Heart right ventricle (tissue), 16 donors: Measurements from ENCODE around the gene ZFP30. TPM values are rescaled to one million over a fixed set of nuclear protein-coding genes. Genes with fewer than 3 reads are reported as not detected.

Source experiments
- ATAC-seq, 8 donors: fragments of 200-7000 bp; cut with Tn5 transposase; one replicate each; pipeline ENCODE4 v1.9.1; 2020; ENCODE audit warnings: mild to moderate bottlenecking in 8 of 8, moderate library complexity in 8 of 8, moderate number of reproducible peaks in 1 of 8
- DNase-seq, 2 donors: peaks; one replicate each; pipeline ENCODE4 v3.0.0-alpha.2; 2020
- H3K27ac ChIP-seq, 10 donors: fragments of 200-600 bp; sonication (generic) in 2 of 10; one replicate each; pipeline versions ENCODE4 v1.5.0 to v1.8.0; 2020 to 2022; ENCODE audit warnings: mild to moderate bottlenecking in 3 of 10
- H3K27me3 ChIP-seq, 7 donors: fragments of 200-600 bp; one replicate each; pipeline ENCODE4 v1.8.0; 2021 to 2022; ENCODE audit warnings: mild to moderate bottlenecking in 2 of 7
- H3K36me3 ChIP-seq, 9 donors: fragments of 200-600 bp; sonication (generic) in 1 of 9; one replicate each; pipeline versions ENCODE4 v1.5.0 to v1.8.0; 2020 to 2022; ENCODE audit warnings: mild to moderate bottlenecking in 2 of 9
- H3K4me1 ChIP-seq, 9 donors: fragments of 200-600 bp; sonication (generic) in 1 of 9; one replicate each; pipeline versions ENCODE4 v1.5.0 to v1.8.0; 2020 to 2022; ENCODE audit warnings: mild to moderate bottlenecking in 4 of 9
- H3K4me3 ChIP-seq, 10 donors: fragments of 200-600 bp; sonication (generic) in 2 of 10; one replicate each; pipeline versions ENCODE4 v1.5.0 to v1.8.0; 2020 to 2022; ENCODE audit warnings: mild to moderate bottlenecking in 7 of 10, moderate library complexity in 2 of 10
- H3K9me3 ChIP-seq, 11 donors: fragments of 200-600 bp in 10 of 11; sonication (generic) in 2 of 11; one replicate each; pipeline versions ENCODE4 v1.5.0 to v1.8.0; 2013 to 2022; ENCODE audit warnings: mild to moderate bottlenecking in 2 of 11, control low read depth in 1 of 11, moderate library complexity in 1 of 11
- WGBS, 2 donors: extraction: QIAGEN DNeasy Blood & Tissue Kit; methylation state at CpG; one replicate each; pipeline ENCODE4 v1.1.7; 2013; ENCODE audit warnings: inconsistent platforms in 1 of 2; 5-methylcytosine and 5-hydroxymethylcytosine counted together
- intact Hi-C, 10 donors: fragments of 100-400 bp; cut with DNase I; formaldehyde crosslinking; loops; one replicate each; pipeline versions ENCODE4 v1.11.1 to v1.14.2; 2022
- polyA plus RNA-seq, 2 donors: library from polyadenylated mRNA; stranded (reverse); fragments of 200-250 nt; gene quantifications; one replicate each; pipeline ENCODE4 v1.2.3, GENCODE V29; 2013
- total RNA-seq, 10 donors: library from RNA; stranded (reverse); fragmentation: NEBNext Ultra II Directional in 3 of 10; extraction: Animal tissue kit (Norgen Biotek cat#: 25700) in 3 of 10; gene quantifications; one replicate each; pipeline versions ENCODE4 v1.2.1 to v1.2.4, GENCODE V29; 2021 to 2023
- TF ChIP-seq, protein P1 (sequence below), 9 donors: fragments of 200-600 bp; sonication (generic) in 2 of 9; IDR thresholded peaks; one replicate each; pipeline versions ENCODE4 v1.5.0 to v1.8.0; 2021 to 2022; ENCODE audit warnings: antibody characterized with exemption in 9 of 9, mild to moderate bottlenecking in 5 of 9, moderate library complexity in 1 of 9
- donor health status: Arrhythmogenic right ventricular cardiomyopathy.
- donor health status: ischemic (EF 13 %, LVEDD 7.1; RV severe dilation, severe dysfunction).
- donor health status: healthy with polysubstance abuse.
- donor health status: DM: no; HTN: yes; CAD: no.
- donor health status: DM: no; HTN: no; CAD: no.
- donor health status: ischemic (EF 25% LVEDD 6.9; RV normal size, moderate dysfunction).
- donor health status: ischemic (EF 25% LVEDD 5.7; RV mildly dilated, moderate dysfunction).
- donor health status: healthy.
- donor health status: DM: yes; HTN: yes; CAD: no.
- donor health status: Ischemic cardiomyopathy.
- donor health status: ischemic (EF 35%, LVEDD 5.7; RV mildly dilated, moderate dysfunction).
- donor health status: nonischemic (EF 11% LVEDD 7.7; RV severe dilation, severe dysfunction).
- donor health status: DM: yes; HTN: yes; CAD: no.
- donor health status: PGD.
- donor health status: ischemic (EF 29% LVEDD 5.4; RV normal size, mild dysfunction).
- donor health status: nonischemic (EF 23%, LVEDD 6.1; RV moderate dilation, normal function).

ZFP30 gene
- total and polyA plus RNA-seq, 12 donors: 1.5 to 12.1 (median 7.4) TPM

DNA sequence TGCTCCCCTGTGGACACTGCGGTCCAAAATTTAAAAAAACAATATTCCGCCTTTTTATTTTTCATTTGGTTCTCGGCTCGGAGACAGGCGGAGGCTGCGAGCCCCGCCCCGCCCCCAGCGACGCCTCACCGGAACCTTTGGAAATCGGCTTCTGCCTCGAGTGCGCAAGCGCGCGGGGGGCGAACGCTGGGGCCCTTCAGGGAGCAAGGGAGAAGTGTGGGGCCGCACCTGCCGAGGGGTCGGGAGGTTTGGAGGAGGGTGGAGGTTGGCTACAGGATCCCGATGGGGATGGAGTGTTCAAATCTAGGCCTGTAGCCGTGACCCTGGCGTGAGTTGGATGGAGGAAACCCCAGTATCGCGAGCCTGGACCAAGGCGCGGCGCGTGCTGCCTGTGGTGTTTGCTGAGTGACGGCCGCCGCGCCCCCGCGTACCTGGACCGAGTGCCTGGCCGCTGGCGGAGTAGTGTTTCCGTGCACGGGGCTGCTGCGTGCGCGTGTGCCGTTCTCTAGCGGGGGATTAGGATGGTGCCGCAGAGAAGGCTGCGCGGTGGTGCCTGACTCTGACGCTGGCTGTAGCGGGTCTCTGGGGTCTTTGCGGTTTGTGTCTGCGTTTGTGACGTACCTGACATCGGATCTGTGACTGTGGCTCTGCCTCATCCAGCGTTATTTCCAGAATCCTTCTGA lies 565 bp upstream of the ZFP30 start:
- intact Hi-C loops: loop anchor here in 3 of 10 donors (1.0 to 5.0 kb wide), 4 partner anchors 35 to 189 kb away; partner anchors contain the start of gene ZNF569 (in 1 of the 3)
- H3K4me3 ChIP-seq: peak overlapping the region; percentile 63 to 90 (median 80)
- WGBS, 2 donors: 0% methylated on average over 57 of the region's 57 CpGs

GRCh38 chr19:37654629-37655300 lies 500 bp downstream of the ZFP30 start:
- 0% methylated on average over 40 of the region's 40 CpGs for WGBS, 2 donors
- peaks cover 0 to 16% (median 0%) of the 10 kb centered on the region in 9 donors for H3K36me3 ChIP-seq

More for the DNA sequence above, 565 bp upstream of the ZFP30 start:
- H3K9me3 ChIP-seq: peaks cover 0 to 41% (median 0%) of the 10 kb centered on the region in 11 donors
- TF ChIP-seq, protein P1, sequence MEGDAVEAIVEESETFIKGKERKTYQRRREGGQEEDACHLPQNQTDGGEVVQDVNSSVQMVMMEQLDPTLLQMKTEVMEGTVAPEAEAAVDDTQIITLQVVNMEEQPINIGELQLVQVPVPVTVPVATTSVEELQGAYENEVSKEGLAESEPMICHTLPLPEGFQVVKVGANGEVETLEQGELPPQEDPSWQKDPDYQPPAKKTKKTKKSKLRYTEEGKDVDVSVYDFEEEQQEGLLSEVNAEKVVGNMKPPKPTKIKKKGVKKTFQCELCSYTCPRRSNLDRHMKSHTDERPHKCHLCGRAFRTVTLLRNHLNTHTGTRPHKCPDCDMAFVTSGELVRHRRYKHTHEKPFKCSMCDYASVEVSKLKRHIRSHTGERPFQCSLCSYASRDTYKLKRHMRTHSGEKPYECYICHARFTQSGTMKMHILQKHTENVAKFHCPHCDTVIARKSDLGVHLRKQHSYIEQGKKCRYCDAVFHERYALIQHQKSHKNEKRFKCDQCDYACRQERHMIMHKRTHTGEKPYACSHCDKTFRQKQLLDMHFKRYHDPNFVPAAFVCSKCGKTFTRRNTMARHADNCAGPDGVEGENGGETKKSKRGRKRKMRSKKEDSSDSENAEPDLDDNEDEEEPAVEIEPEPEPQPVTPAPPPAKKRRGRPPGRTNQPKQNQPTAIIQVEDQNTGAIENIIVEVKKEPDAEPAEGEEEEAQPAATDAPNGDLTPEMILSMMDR (IDR thresholded peaks at IDR 0.05): peak in 1 of 9 donors; percentile 9
- H3K27ac ChIP-seq: peak overlapping the region; percentile 39 to 93 (median 90)
- H3K36me3 ChIP-seq: peaks cover 0 to 5% (median 0%) of the 10 kb centered on the region in 9 donors
- peak; percentile 77 to 93 (median 88) for ATAC-seq
- peak; percentile 86 to 88 for DNase-seq
- H3K4me1 ChIP-seq: peaks cover 0 to 31% (median 24%) of the 10 kb centered on the region in 9 donors
- H3K27me3 ChIP-seq: no peaks in the 10 kb centered on the region

DNA sequence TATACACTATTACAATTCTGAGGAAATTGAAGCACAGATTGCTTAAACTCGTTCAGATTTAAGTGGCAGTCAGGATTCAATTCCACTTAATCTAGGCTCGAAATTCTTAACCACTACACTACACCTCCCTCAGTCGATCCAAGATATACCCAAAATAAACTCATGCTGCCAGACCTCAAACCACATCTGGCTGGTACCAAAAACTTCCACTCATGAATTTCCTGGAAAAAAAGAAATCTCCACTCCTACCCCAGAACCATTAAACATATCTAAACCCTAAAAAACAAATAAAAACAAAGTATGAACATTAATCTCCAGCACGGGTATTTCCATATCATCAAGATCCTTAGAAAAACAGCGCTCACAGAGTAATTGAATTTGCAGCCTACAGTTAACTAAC lies 1.1 kb downstream of the ZFP30 start:
- DNase-seq (no peak), ATAC-seq (no peak)
- Histone ChIP-seq H3K27me3 (no peaks in the 10 kb centered on the region), H3K36me3 (peaks cover 0 to 22% (median 0%) of the 10 kb centered on the region in 9 donors), H3K9me3 (peaks cover 0 to 43% (median 0%) of the 10 kb centered on the region in 11 donors), H3K4me1 (peaks cover 0 to 31% (median 24%) of the 10 kb centered on the region in 9 donors), H3K4me3 (peak overlapping the region; percentile 63 to 90 (median 80)), H3K27ac (peak overlapping the region in 8 of 10 donors; percentile 87 to 93 (median 92))
- intact Hi-C loops: loop anchor here in 1 of 10 donors (2.0 kb wide), 1 partner anchor 187 kb away; the partner anchor contains the start of gene ZNF569
- TF ChIP-seq, protein P1 (IDR thresholded peaks at IDR 0.05): no peak
- WGBS, 2 donors: 3 to 6% methylated on average over 5 of the region's 5 CpGs

More at GRCh38 chr19:37654629-37655300, 500 bp downstream of the ZFP30 start:
- Histone ChIP-seq H3K4me3 (peak overlapping the region; percentile 63 to 90 (median 80)), H3K4me1 (peaks cover 0 to 31% (median 24%) of the 10 kb centered on the region in 9 donors), H3K27ac (peak overlapping the region; percentile 39 to 93 (median 90)), H3K27me3 (no peaks in the 10 kb centered on the region), H3K9me3 (peaks cover 0 to 42% (median 0%) of the 10 kb centered on the region in 11 donors)
- TF ChIP-seq, protein P1 (IDR thresholded peaks at IDR 0.05): no peak
- DNase-seq: peak in 1 of 2 donors; percentile 18
- peak; percentile 35 to 84 (median 65) for ATAC-seq
- intact Hi-C loops: loop anchor here in 3 of 10 donors (2.0 to 5.0 kb wide), 3 partner anchors 38 to 188 kb away; partner anchors contain the start of gene ZNF569 (in 1 of the 3)
